ENCODE results near the gene SH3YL1.
"Not testable (repeated sequence)": the region's sequence is repeated elsewhere in the genome, so short reads cannot be mapped to it uniquely, and the experiment has no call there.

The SH3YL1 gene

DNA sequence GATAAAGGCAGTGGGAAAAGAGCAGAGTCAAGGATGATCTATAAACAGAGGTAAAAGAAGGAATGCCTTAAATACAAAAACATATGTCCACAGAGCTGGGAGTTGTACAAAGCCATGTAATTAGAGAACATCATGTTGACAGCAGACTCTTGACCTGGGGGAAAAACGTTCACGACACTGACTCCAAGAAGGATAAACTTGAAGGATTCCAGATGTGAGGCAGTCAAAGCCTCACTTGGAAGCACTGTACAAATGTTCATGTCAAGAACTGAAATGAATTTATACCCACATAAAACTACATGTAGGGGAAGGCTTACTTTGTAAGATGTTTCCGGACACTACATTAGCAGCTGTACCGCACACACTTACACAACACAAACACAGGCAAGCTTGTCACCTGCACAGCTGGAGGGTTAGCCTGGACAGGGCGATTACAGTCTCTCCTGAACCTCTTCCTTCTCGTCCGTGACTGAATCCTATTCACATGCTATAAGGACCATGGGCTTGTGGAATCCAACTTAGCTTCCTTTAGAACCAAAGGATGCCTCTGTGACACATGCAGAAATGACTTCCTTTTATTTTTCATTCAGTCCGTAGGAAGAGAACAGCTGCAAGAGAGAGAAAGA is 88.6 kb downstream of the SH3YL1 start:
- Histone ChIP-seq H3K9me2 (replicated peaks; ENCODE audit: insufficient read depth, low read length) (no peaks in the 10 kb centered on the region), H2AFZ (ENCODE audit: low read length) (no peak overlapping the region), H3K36me3 (replicated peaks; ENCODE audit: insufficient read depth, low read length) (no peaks in the 10 kb centered on the region), H4K20me1 (ENCODE audit: insufficient read depth, low read length) (no peaks in the 10 kb centered on the region), H3K9me3 (replicated peaks; ENCODE audit: insufficient read depth, low read length) (no peaks in the 10 kb centered on the region), H3K4me2 (ENCODE audit: low read depth, low read length) (no peak overlapping the region), H3K79me2 (ENCODE audit: low read length) (no peaks in the 10 kb centered on the region), H3K4me1 (ENCODE audit: low read length) (no peaks in the 10 kb centered on the region), H3K4me3 (ENCODE audit: low read length) (no peak overlapping the region), H3K27ac (ENCODE audit: low read length) (no peak overlapping the region), H3K27me3 (replicated peaks; ENCODE audit: insufficient read depth, low read length) (no peaks in the 10 kb centered on the region), H3F3A (ENCODE audit: insufficient read depth, low read length) (no peaks in the 10 kb centered on the region), H3K9ac (ENCODE audit: low read length) (no peak overlapping the region)
- no peak for TF ChIP-seq EZH2 (optimal IDR thresholded peaks at IDR 0.05; ENCODE audit: low read depth, low read length)
- TF ChIP-seq, protein P1, sequence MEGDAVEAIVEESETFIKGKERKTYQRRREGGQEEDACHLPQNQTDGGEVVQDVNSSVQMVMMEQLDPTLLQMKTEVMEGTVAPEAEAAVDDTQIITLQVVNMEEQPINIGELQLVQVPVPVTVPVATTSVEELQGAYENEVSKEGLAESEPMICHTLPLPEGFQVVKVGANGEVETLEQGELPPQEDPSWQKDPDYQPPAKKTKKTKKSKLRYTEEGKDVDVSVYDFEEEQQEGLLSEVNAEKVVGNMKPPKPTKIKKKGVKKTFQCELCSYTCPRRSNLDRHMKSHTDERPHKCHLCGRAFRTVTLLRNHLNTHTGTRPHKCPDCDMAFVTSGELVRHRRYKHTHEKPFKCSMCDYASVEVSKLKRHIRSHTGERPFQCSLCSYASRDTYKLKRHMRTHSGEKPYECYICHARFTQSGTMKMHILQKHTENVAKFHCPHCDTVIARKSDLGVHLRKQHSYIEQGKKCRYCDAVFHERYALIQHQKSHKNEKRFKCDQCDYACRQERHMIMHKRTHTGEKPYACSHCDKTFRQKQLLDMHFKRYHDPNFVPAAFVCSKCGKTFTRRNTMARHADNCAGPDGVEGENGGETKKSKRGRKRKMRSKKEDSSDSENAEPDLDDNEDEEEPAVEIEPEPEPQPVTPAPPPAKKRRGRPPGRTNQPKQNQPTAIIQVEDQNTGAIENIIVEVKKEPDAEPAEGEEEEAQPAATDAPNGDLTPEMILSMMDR (IDR thresholded peaks at IDR 0.05; ENCODE audit: low read length): no peak
- no peak for TF ChIP-seq EZH2phosphoT487 (IDR thresholded peaks at IDR 0.05; ENCODE audit: low read length)
- no peak for DNase-seq

DNA sequence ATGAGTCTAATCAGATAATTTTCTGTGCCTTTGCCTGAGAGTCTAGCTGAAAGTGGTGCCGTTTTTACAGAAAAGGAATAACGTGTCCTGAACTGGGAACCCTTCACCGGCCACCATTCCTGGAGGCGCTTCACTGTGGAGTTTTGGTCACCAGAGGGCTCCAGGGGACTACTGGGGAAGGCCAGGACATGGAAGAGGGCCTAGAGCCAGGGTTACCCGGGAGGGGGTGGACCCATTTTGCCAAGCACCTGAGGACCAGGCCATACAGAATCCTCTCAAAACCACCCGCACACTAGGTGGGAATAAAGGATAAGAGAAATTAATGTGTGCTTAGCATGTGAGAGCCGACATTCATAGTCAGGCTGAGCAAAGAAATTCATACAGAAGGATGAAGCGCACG is 91.7 kb downstream of the SH3YL1 start:
- not testable (repeated sequence) for H3K79me2 ChIP-seq (ENCODE audit: low read length); H3K4me3 ChIP-seq (ENCODE audit: low read length); H2AFZ ChIP-seq (ENCODE audit: low read length); H3K36me3 ChIP-seq (replicated peaks; ENCODE audit: insufficient read depth, low read length); H3F3A ChIP-seq (ENCODE audit: insufficient read depth, low read length); H3K4me1 ChIP-seq (ENCODE audit: low read length); H3K9me3 ChIP-seq (replicated peaks; ENCODE audit: insufficient read depth, low read length); H3K4me2 ChIP-seq (ENCODE audit: low read depth, low read length); H3K27ac ChIP-seq (ENCODE audit: low read length); H3K27me3 ChIP-seq (replicated peaks; ENCODE audit: insufficient read depth, low read length); H3K9ac ChIP-seq (ENCODE audit: low read length); H3K9me2 ChIP-seq (replicated peaks; ENCODE audit: insufficient read depth, low read length); DNase-seq; H4K20me1 ChIP-seq (ENCODE audit: insufficient read depth, low read length)

DNA sequence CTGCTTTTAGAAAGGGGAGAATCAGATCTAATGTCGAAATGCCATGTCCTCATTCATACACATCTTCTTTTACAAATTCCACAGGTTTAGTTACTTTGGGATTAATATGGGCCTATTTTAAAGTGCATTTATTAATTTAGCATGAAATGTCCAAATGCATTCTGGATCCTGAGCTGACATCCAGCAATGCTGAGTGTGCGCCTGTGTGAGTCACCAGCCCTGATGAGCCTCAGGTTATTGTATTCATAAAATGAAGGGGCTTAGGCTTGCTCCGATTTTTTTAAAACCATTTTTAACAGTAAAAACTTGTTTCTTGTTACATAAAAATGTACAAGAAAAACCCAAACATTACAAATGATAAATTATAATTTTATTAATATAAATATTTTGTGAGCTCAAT is 94.1 kb downstream of the SH3YL1 start:
- Histone ChIP-seq H3K36me3 (replicated peaks; ENCODE audit: insufficient read depth, low read length) (no peaks in the 10 kb centered on the region), H3K27me3 (replicated peaks; ENCODE audit: insufficient read depth, low read length) (no peaks in the 10 kb centered on the region), H3K9ac (ENCODE audit: low read length) (no peak overlapping the region), H3K4me1 (ENCODE audit: low read length) (no peaks in the 10 kb centered on the region), H2AFZ (ENCODE audit: low read length) (no peak overlapping the region), H3F3A (ENCODE audit: insufficient read depth, low read length) (no peaks in the 10 kb centered on the region), H3K27ac (ENCODE audit: low read length) (no peak overlapping the region), H3K9me3 (replicated peaks; ENCODE audit: insufficient read depth, low read length) (no peaks in the 10 kb centered on the region), H3K4me3 (ENCODE audit: low read length) (no peak overlapping the region), H3K79me2 (ENCODE audit: low read length) (no peaks in the 10 kb centered on the region), H3K9me2 (replicated peaks; ENCODE audit: insufficient read depth, low read length) (no peaks in the 10 kb centered on the region), H3K4me2 (ENCODE audit: low read depth, low read length) (no peak overlapping the region), H4K20me1 (ENCODE audit: insufficient read depth, low read length) (no peaks in the 10 kb centered on the region)
- DNase-seq: no peak
- no peak for TF ChIP-seq EZH2phosphoT487 (IDR thresholded peaks at IDR 0.05; ENCODE audit: low read length)
- TF ChIP-seq, protein P1 (IDR thresholded peaks at IDR 0.05; ENCODE audit: low read length): no peak
- TF ChIP-seq EZH2 (optimal IDR thresholded peaks at IDR 0.05; ENCODE audit: low read depth, low read length): no peak

Measured in MM.1S (cell line).